HL-60/S4 treated with phorbol 12-myristate 13-acetate at 8.2 ng/mL for 4 days and 3 days (cell line): ENCODE measurements around the gene SLC25A47.
"Not testable (repeated sequence)": the region's sequence is repeated elsewhere in the genome, so short reads cannot be mapped to it uniquely, and the experiment has no call there.

Experiments used
- in situ Hi-C: fragments of 300-500 bp; cut with MboI; formaldehyde crosslinking; loops from 2 replicates; pipeline ENCODE4 v1.15.0; 2022; ENCODE audit warnings: low sequenced_read_pairs

SLC25A47 gene

GRCh38 chr14:100304825-100305323 lies 18.3 kb upstream of the SLC25A47 start:
- in situ Hi-C loops: no loop called here

- in situ Hi-C loops: no loop called here
Measured at GRCh38 chr14:100305324-100306100, 17.6 kb upstream of the SLC25A47 start.

GRCh38 chr14:100306101-100306997 lies 16.8 kb upstream of the SLC25A47 start, which contains the start of gene SLC25A29:
Gene SLC25A29, minus strand, starts transcription at chr14:100306444. Its CDS starts 212 bp downstream, at chr14:100306232.
- in situ Hi-C loops: no loop called here

GRCh38 chr14:100306998-100307765 lies 16.0 kb upstream of the SLC25A47 start:
- in situ Hi-C loops: no loop called here

GRCh38 chr14:100307766-100308426 lies 15.2 kb upstream of the SLC25A47 start:
- in situ Hi-C loops: no loop called here

GRCh38 chr14:100308427-100308792 lies 14.7 kb upstream of the SLC25A47 start:
- in situ Hi-C loops: not testable (repeated sequence)

- in situ Hi-C loops: no loop called here
Measured at GRCh38 chr14:100309028-100309737, 14.0 kb upstream of the SLC25A47 start.

GRCh38 chr14:100312110-100312876 lies 10.8 kb upstream of the SLC25A47 start:
- in situ Hi-C loops: not testable (repeated sequence)

GRCh38 chr14:100312877-100313400 lies 10.2 kb upstream of the SLC25A47 start:
- in situ Hi-C loops: no loop called here

GRCh38 chr14:100313464-100314230 lies 9.5 kb upstream of the SLC25A47 start:
- in situ Hi-C loops: no loop called here

GRCh38 chr14:100314724-100315123 lies 8.4 kb upstream of the SLC25A47 start:
- in situ Hi-C loops: no loop called here

- in situ Hi-C loops: no loop called here
Measured at GRCh38 chr14:100317389-100317788, 5.8 kb upstream of the SLC25A47 start.

GRCh38 chr14:100317912-100318808 lies 5.0 kb upstream of the SLC25A47 start:
- in situ Hi-C loops: no loop called here

- in situ Hi-C loops: no loop called here
Measured at GRCh38 chr14:100320157-100320856, 2.8 kb upstream of the SLC25A47 start.

- in situ Hi-C loops: no loop called here
Measured at GRCh38 chr14:100321473-100322137, 1.5 kb upstream of the SLC25A47 start.
